Esophagus squamous epithelium (tissue), 5 donors: ENCODE measurements around the gene HS3ST3A1. TPM values are rescaled to one million over a fixed set of nuclear protein-coding genes. Genes with fewer than 3 reads are reported as not detected.

Source experiments
- DNase-seq: peaks from one replicate; lab custom pipeline; 2025; lab: John Stamatoyannopoulos, UW
- H3K27ac ChIP-seq, 4 donors: fragments of 200-600 bp; sonication (generic); one replicate each; pipeline ENCODE4 v1.5.1; 2016 to 2019; ENCODE audit warnings: mild to moderate bottlenecking in 1 of 4
- H3K27me3 ChIP-seq, 4 donors: fragments of 200-600 bp; sonication (generic); 1 replicate in 3 of 4; 2 replicates in 1 of 4; pipeline versions ENCODE4 v1.5.1 to v1.6.0; 2017 to 2021; ENCODE audit warnings: antibody characterized with exemption in 1 of 4
- H3K36me3 ChIP-seq, 3 donors: fragments of 200-600 bp; sonication (generic); one replicate each; pipeline ENCODE4 v1.5.1; 2016 to 2019
- H3K4me1 ChIP-seq, 3 donors: fragments of 200-600 bp; sonication (generic); one replicate each; pipeline ENCODE4 v1.5.1; 2017 to 2019
- H3K4me3 ChIP-seq, 4 donors: fragments of 200-600 bp; sonication (generic); 1 replicate in 3 of 4; 2 replicates in 1 of 4; pipeline ENCODE4 v1.5.1; 2016 to 2019; ENCODE audit warnings: mild to moderate bottlenecking in 2 of 4, moderate library complexity in 1 of 4
- H3K9me3 ChIP-seq, 3 donors: fragments of 200-600 bp; sonication (generic); one replicate each; pipeline ENCODE4 v1.5.1; 2016 to 2019
- POLR2A ChIP-seq, 4 donors: fragments of 450-650 bp; IDR thresholded peaks; one replicate each; pipeline ENCODE4 v1.6.1; 2017; ENCODE audit warnings: antibody characterized with exemption in 4 of 4, mild to moderate bottlenecking in 4 of 4, moderate library complexity in 3 of 4
- WGBS, 2 donors: methylation state at CpG; one replicate each; pipeline ENCODE4 v1.1.5; 2018; 5-methylcytosine and 5-hydroxymethylcytosine counted together
- intact Hi-C: fragments of 100-400 bp; cut with DNase I; formaldehyde crosslinking; loops from one replicate; pipeline ENCODE4 v1.15.0; 2022
- total RNA-seq, 4 donors: library from RNA; depleted of rRNA; stranded (reverse); fragments of >200 nt; gene quantifications; one replicate each; pipeline ENCODE4 v1.1.0, GENCODE V29; 2016
- TF ChIP-seq, protein P1 (sequence below), 6 experiments: fragments of 450-650 bp in 4 of 6; fragments of 200-600 bp in 2 of 6; sonication (generic) in 2 of 6; IDR thresholded peaks; one replicate each; pipeline ENCODE4 v1.5.1; 2016 to 2019; ENCODE audit warnings: antibody characterized with exemption in 6 of 6, mild to moderate bottlenecking in 4 of 6, moderate library complexity in 4 of 6
- donor health status: DM: yes; HTN: yes; CAD: no.

HS3ST3A1 gene
- total RNA-seq, 4 donors from 2014 or later = 12.0 to 17.5 (median 14.1) TPM

DNA sequence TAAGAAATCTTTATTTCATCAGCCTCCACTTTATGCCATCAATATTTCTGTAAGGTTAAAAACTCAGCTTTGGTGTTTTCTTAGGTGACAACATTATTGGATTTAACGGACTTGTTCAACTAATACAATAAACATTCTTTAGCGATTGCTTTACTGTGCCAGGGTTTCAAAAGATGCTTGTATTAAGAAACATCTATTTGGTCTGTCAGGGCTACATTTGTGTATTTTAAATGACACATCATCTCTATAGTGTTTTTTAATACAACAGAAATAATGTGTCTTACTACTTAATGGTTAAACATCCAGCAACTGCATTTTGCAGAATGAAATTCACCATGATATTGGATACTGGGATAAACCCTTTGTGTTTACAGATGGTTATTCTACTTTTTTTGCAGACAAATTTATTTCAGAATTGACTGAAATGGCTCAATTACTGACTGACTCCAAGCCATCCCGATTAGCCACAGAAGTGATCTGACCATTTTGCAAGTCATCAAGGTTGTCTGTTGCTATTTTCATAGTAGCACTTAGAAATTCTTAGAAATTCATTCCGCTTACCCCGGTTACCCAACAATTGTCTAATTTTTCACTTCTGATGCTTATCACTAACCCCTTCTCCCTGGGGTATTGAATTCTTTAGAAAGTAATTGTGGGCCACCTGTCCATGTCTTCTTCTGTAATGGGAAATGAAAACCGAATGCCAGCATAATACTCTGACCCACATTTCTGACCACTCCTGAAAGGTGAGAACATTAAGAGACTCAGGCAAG, 63.7 kb downstream of the HS3ST3A1 start:
- TF ChIP-seq POLR2A (IDR thresholded peaks at IDR 0.05) = no peak
- TF ChIP-seq, protein P1, sequence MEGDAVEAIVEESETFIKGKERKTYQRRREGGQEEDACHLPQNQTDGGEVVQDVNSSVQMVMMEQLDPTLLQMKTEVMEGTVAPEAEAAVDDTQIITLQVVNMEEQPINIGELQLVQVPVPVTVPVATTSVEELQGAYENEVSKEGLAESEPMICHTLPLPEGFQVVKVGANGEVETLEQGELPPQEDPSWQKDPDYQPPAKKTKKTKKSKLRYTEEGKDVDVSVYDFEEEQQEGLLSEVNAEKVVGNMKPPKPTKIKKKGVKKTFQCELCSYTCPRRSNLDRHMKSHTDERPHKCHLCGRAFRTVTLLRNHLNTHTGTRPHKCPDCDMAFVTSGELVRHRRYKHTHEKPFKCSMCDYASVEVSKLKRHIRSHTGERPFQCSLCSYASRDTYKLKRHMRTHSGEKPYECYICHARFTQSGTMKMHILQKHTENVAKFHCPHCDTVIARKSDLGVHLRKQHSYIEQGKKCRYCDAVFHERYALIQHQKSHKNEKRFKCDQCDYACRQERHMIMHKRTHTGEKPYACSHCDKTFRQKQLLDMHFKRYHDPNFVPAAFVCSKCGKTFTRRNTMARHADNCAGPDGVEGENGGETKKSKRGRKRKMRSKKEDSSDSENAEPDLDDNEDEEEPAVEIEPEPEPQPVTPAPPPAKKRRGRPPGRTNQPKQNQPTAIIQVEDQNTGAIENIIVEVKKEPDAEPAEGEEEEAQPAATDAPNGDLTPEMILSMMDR (IDR thresholded peaks at IDR 0.05) = no peak
- Histone ChIP-seq H3K9me3 (peaks cover 0 to 7% (median 6%) of the 10 kb centered on the region in 3 donors), H3K36me3 (no peaks in the 10 kb centered on the region), H3K27me3 (no peaks in the 10 kb centered on the region), H3K4me3 (no peak overlapping the region), H3K27ac (no peak overlapping the region), H3K4me1 (peaks cover 0 to 7% (median 0%) of the 10 kb centered on the region in 3 donors)
- intact Hi-C loops = no loop called here
- WGBS, 2 donors = 72 to 80% methylated on average over 6 of the region's 6 CpGs
- DNase-seq = no peak

DNA sequence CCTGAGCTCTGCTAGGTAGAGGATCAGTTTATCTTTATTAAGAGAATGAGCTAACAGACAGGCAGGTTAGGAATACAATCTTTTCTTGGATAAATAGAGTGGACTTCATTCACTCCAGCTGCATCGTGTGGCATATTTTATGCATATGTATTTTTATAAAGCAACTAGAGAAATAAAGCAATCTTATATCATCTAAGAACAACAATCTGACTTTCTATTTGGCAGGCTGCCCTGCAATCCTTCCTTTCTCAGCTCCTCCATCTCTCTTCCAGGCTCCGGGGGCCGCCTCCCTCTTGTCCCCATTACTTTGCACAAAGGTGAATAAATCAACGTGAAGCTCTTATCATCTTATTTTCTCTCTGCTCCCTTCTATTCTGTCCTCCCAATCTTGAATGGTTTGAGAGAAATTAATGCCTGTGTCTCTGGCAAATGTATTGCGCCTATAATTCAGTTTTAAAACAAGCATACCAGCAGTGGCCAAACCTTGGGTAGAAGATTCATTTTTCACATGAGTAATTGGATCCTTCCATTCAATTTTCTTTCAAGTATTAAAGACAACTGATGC, 64.5 kb downstream of the HS3ST3A1 start:
- DNase-seq = no peak
- 71 to 74% methylated on average over 5 of the region's 5 CpGs for WGBS, 2 donors
- Histone ChIP-seq H3K27me3 (no peaks in the 10 kb centered on the region), H3K27ac (no peak overlapping the region), H3K9me3 (peaks cover 0 to 7% (median 6%) of the 10 kb centered on the region in 3 donors), H3K4me3 (no peak overlapping the region), H3K36me3 (no peaks in the 10 kb centered on the region), H3K4me1 (peaks cover 0 to 7% (median 0%) of the 10 kb centered on the region in 3 donors)
- TF ChIP-seq, protein P1 (IDR thresholded peaks at IDR 0.05) = no peak
- TF ChIP-seq POLR2A (IDR thresholded peaks at IDR 0.05) = no peak
- intact Hi-C loops = no loop called here

DNA sequence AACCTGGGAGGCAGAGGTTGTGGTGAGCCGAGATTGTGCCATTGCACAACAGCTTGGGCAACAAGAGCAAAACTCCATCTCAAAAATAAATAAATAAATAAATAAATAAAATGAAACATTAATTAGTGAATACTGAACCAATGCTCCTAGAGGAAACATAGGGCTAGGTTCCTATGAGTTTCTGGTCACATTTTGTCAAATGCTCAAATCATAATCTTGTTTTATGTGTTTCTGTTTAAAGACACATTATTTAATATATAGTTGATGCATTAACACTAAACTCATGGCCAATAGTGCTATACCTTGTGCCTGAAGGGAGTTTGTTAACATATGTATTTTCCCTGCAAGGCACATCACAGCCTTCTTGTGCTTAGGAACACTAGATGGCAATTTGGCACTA, 66.8 kb downstream of the HS3ST3A1 start:
- Histone ChIP-seq H3K36me3 (no peaks in the 10 kb centered on the region), H3K4me3 (no peak overlapping the region), H3K4me1 (no peaks in the 10 kb centered on the region), H3K27ac (no peak overlapping the region), H3K27me3 (no peaks in the 10 kb centered on the region), H3K9me3 (peaks cover 0 to 7% (median 6%) of the 10 kb centered on the region in 3 donors)
- intact Hi-C loops = no loop called here
- DNase-seq = no peak
- 73 to 91% methylated on average over 1 of the region's 1 CpG for WGBS, 2 donors
- TF ChIP-seq, protein P1 (IDR thresholded peaks at IDR 0.05) = no peak
- no peak for TF ChIP-seq POLR2A (IDR thresholded peaks at IDR 0.05)

DNA sequence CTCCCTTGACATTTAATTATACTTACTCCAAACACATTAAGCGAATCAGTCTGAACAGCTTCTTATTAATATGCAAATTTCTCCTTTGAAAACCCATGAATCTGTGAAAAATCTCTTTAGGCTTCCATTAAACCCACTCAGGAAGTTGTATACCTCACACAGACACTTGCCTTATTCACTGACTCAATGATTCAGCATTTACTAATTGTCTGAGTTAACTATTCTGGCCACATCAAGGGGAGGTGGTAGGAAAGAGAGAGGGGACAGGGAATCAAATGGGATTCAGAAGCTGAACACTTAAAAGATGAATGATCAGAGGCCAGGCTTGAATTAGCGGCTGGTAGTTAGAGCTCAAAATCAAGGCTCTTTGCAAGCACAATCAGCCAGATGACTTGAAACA, 70.0 kb downstream of the HS3ST3A1 start:
- intact Hi-C loops = no loop called here
- Histone ChIP-seq H3K9me3 (peaks cover 0 to 7% (median 6%) of the 10 kb centered on the region in 3 donors), H3K27ac (no peak overlapping the region), H3K4me1 (no peaks in the 10 kb centered on the region), H3K27me3 (peaks cover 0 to 5% (median 0%) of the 10 kb centered on the region in 4 donors), H3K4me3 (no peak overlapping the region), H3K36me3 (no peaks in the 10 kb centered on the region)
- TF ChIP-seq POLR2A (IDR thresholded peaks at IDR 0.05) = no peak
- TF ChIP-seq, protein P1 (IDR thresholded peaks at IDR 0.05) = no peak
- WGBS, 2 donors = 45 to 76% methylated on average over 2 of the region's 2 CpGs
- no peak for DNase-seq

DNA sequence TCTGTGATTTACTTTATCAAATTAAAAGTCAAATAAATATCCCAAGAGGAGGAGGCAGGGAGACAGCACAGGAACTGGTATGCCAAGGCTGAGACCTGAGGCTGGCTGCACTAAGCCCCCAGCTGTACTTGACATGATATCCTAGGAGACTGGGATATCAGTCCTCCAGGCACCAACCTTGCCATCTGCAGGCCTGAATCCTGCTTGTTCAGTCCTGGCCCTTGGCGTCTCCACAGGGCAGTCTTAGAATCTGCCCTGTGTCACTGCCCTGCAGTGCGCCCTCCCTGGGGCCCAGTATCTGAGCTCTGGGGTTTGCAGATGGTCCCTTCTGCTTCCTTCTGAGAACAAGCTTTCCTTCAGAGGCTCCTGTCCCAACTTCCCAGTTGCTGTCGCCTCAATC, 75.9 kb downstream of the HS3ST3A1 start:
- Histone ChIP-seq H3K9me3 (no peaks in the 10 kb centered on the region), H3K4me3 (no peak overlapping the region), H3K36me3 (no peaks in the 10 kb centered on the region), H3K4me1 (no peaks in the 10 kb centered on the region), H3K27me3 (peaks cover 0 to 5% (median 0%) of the 10 kb centered on the region in 4 donors), H3K27ac (no peak overlapping the region)
- WGBS, 2 donors = 54 to 85% methylated on average over 3 of the region's 3 CpGs
- TF ChIP-seq, protein P1 (IDR thresholded peaks at IDR 0.05) = no peak
- TF ChIP-seq POLR2A (IDR thresholded peaks at IDR 0.05) = no peak
- intact Hi-C loops = no loop called here
- DNase-seq = no peak
